Loucy (cell line): ENCODE results near the gene UBE2U.

ENCODE experiments used
- H2AFZ ChIP-seq: fragments of 200-600 bp; sonication (generic); 2 replicates; pipeline ENCODE4 v1.6.0; 2016; ENCODE audit warnings: antibody characterized with exemption, mild to moderate bottlenecking, low read length, moderate library complexity
- H3F3A ChIP-seq: fragments of 200-600 bp; 2 replicates; pipeline ENCODE4 v1.6.0; 2016; ENCODE audit warnings: antibody characterized with exemption, low read depth, mild to moderate bottlenecking
- H3K27me3 ChIP-seq: fragments of 200-600 bp; sonication (generic); 2 replicates; pipeline ENCODE4 v1.6.1; 2014; ENCODE audit warnings: low read length, mild to moderate bottlenecking; ENCODE audit not compliant: insufficient read depth, poor library complexity, severe bottlenecking
- H3K36me3 ChIP-seq: fragments of 200-600 bp; sonication (generic); 2 replicates; pipeline ENCODE4 v1.6.1; 2016; ENCODE audit warnings: low read length; ENCODE audit not compliant: insufficient read depth
- H3K4me1 ChIP-seq: fragments of 200-600 bp; sonication (generic); 2 replicates; pipeline ENCODE4 v1.5.1; 2014; ENCODE audit warnings: low read length, mild to moderate bottlenecking; ENCODE audit not compliant: insufficient read depth, poor library complexity, severe bottlenecking
- H3K4me2 ChIP-seq: fragments of 200-600 bp; sonication (generic); 2 replicates; pipeline ENCODE4 v1.6.0; 2014; ENCODE audit warnings: antibody characterized with exemption, low read length, low read depth, mild to moderate bottlenecking; ENCODE audit not compliant: poor library complexity, severe bottlenecking
- H3K4me3 ChIP-seq: fragments of 200-600 bp; sonication (generic); 2 replicates; pipeline ENCODE4 v1.5.1; 2014; ENCODE audit warnings: low read length, mild to moderate bottlenecking, mixed read lengths; ENCODE audit not compliant: poor library complexity, severe bottlenecking
- H3K79me2 ChIP-seq: fragments of 200-600 bp; sonication (generic); 2 replicates; pipeline ENCODE4 v1.6.1; 2014; ENCODE audit warnings: low read length; ENCODE audit not compliant: insufficient read depth
- H3K9ac ChIP-seq: fragments of 200-600 bp; sonication (generic); 2 replicates; pipeline ENCODE4 v1.6.0; 2014; ENCODE audit warnings: mild to moderate bottlenecking, low read depth, low read length, moderate library complexity; ENCODE audit not compliant: poor library complexity, severe bottlenecking
- H3K9me2 ChIP-seq: fragments of 200-600 bp; sonication (generic); replicated peaks from 2 replicates; pipeline ENCODE4 v1.6.1; 2016; ENCODE audit warnings: low read depth, low read length, mixed read lengths
- H3K9me3 ChIP-seq: fragments of 200-600 bp; sonication (generic); 2 replicates; pipeline ENCODE4 v1.6.1; 2014; ENCODE audit warnings: mild to moderate bottlenecking, antibody characterized with exemption, low read length, low read depth; ENCODE audit not compliant: insufficient read depth
- H4K20me1 ChIP-seq: fragments of 200-600 bp; sonication (generic); 2 replicates; pipeline ENCODE4 v1.6.0; 2014; ENCODE audit warnings: antibody characterized with exemption, low read length, mild to moderate bottlenecking; ENCODE audit not compliant: insufficient read depth, poor library complexity, severe bottlenecking
- EZH2phosphoT487 ChIP-seq: fragments of 200-600 bp; IDR thresholded peaks from 2 replicates; pipeline ENCODE4 v1.6.1; 2018; ENCODE audit warnings: antibody characterized with exemption, mild to moderate bottlenecking, moderate library complexity, borderline replicate concordance
- TF ChIP-seq, protein P1 (sequence below): fragments of 200-600 bp; sonication (generic); conservative IDR thresholded peaks from 2 replicates; pipeline ENCODE4 v1.5.1; 2014; ENCODE audit warnings: mild to moderate bottlenecking, antibody characterized with exemption, low read length

UBE2U gene

DNA sequence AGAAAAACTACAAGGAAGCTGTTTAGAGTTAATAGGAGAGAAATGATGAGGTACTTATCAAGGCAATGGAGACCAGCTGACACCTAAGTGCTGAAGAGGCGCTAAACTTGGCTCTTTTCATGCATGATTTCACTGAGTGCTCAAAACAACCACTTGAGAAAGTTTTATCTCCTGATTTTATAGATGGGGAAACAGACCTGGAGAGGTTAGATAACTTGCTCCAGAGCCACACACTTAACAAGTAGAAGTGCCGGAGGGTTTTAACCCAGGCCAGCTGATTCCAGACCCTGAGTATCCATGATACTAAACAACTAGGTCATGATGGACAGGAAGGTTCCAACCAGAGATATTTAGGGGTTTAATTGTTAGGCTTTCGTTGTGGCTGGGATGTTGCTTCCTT, 25.9 kb downstream of the UBE2U start:
- no peaks in the 10 kb centered on the region for H4K20me1 ChIP-seq
- H3K4me2 ChIP-seq = no peak overlapping the region
- no peaks in the 10 kb centered on the region for H3K9me3 ChIP-seq
- H3K4me1 ChIP-seq = no peaks in the 10 kb centered on the region
- H3K9ac ChIP-seq = no peak overlapping the region
- H3K36me3 ChIP-seq = no peaks in the 10 kb centered on the region
- H3K9me2 ChIP-seq = no peaks in the 10 kb centered on the region
- no peaks in the 10 kb centered on the region for H3F3A ChIP-seq
- no peak overlapping the region for H2AFZ ChIP-seq
- TF ChIP-seq, protein P1, sequence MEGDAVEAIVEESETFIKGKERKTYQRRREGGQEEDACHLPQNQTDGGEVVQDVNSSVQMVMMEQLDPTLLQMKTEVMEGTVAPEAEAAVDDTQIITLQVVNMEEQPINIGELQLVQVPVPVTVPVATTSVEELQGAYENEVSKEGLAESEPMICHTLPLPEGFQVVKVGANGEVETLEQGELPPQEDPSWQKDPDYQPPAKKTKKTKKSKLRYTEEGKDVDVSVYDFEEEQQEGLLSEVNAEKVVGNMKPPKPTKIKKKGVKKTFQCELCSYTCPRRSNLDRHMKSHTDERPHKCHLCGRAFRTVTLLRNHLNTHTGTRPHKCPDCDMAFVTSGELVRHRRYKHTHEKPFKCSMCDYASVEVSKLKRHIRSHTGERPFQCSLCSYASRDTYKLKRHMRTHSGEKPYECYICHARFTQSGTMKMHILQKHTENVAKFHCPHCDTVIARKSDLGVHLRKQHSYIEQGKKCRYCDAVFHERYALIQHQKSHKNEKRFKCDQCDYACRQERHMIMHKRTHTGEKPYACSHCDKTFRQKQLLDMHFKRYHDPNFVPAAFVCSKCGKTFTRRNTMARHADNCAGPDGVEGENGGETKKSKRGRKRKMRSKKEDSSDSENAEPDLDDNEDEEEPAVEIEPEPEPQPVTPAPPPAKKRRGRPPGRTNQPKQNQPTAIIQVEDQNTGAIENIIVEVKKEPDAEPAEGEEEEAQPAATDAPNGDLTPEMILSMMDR = no peak
- no peak for TF ChIP-seq EZH2phosphoT487
- no peaks in the 10 kb centered on the region for H3K79me2 ChIP-seq
- no peak overlapping the region for H3K4me3 ChIP-seq
- no peaks in the 10 kb centered on the region for H3K27me3 ChIP-seq

DNA sequence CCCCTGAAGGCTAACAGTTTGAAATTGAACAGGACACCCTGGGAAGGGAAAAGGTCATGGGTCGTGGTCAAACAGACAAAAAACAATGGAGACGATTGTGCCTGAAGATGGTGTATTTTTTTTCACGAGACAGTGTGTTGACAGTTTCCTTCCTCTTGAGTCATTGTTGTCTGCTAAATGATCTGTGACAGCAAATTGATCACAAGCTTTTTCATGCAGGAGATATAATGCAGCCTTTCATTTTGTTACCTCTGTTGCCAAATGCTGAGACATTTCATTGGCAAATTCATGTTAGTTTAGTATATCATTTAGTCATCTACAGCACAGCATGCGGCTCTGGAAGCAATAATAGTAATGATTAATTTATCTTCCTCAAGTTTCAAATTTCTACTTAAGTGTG, 27.7 kb downstream of the UBE2U start:
- H3K9ac ChIP-seq = no peak overlapping the region
- no peaks in the 10 kb centered on the region for H4K20me1 ChIP-seq
- H3K79me2 ChIP-seq = no peaks in the 10 kb centered on the region
- no peaks in the 10 kb centered on the region for H3K9me3 ChIP-seq
- H3K4me2 ChIP-seq = no peak overlapping the region
- H3K36me3 ChIP-seq = no peaks in the 10 kb centered on the region
- H3F3A ChIP-seq = no peaks in the 10 kb centered on the region
- H3K27me3 ChIP-seq = no peaks in the 10 kb centered on the region
- H3K4me3 ChIP-seq = no peak overlapping the region
- no peaks in the 10 kb centered on the region for H3K9me2 ChIP-seq
- no peaks in the 10 kb centered on the region for H3K4me1 ChIP-seq
- no peak overlapping the region for H2AFZ ChIP-seq
- no peak for TF ChIP-seq EZH2phosphoT487
- TF ChIP-seq, protein P1 = no peak

DNA sequence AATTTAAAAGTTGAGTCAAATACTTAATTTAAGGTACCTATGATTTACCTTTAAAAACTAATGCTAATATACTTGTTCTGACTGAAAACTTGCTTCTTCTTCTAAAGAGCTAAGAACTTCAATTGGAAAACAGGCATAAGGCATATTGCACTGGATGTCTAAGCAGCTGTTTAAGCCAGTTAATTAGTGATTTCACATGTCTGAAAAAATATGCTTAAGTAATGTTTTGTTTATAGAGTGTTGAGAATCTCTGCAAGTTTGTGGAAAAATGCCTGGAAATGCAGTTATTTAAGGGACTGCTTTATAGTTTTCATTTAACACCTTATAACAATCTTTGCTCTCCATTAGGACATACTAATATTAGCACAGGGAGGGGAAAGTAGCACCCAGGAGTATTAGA, 28.2 kb downstream of the UBE2U start:
- Histone ChIP-seq H3K9me3 (no peaks in the 10 kb centered on the region), H3K36me3 (no peaks in the 10 kb centered on the region), H3K27me3 (no peaks in the 10 kb centered on the region), H3K4me1 (no peaks in the 10 kb centered on the region), H3K79me2 (no peaks in the 10 kb centered on the region), H3K9me2 (no peaks in the 10 kb centered on the region), H3K4me3 (no peak overlapping the region), H3K4me2 (no peak overlapping the region), H2AFZ (no peak overlapping the region), H3F3A (no peaks in the 10 kb centered on the region), H3K9ac (no peak overlapping the region), H4K20me1 (no peaks in the 10 kb centered on the region)
- no peak for TF ChIP-seq EZH2phosphoT487
- TF ChIP-seq, protein P1 = no peak
